Panc1 (cell line): ENCODE results near the gene USP24. TPM values are rescaled to one million over a fixed set of nuclear protein-coding genes. Genes with fewer than 3 reads are reported as not detected.

Experiments used
- ATAC-seq: fragments of 200-7000 bp; cut with Tn5 transposase; 2 replicates; pipeline ENCODE4 v1.9.1; 2020; ENCODE audit warnings: mild to moderate bottlenecking, moderate library complexity
- BruUV-seq: library from RNA; stranded (reverse); fragments of 400-500 nt; replicated peaks from 2 replicates; lab custom pipeline; 2021; lab: Mats Ljungman, UMichigan
- CTCF ChIA-PET: fragments of 300-600 bp; sonication (Branson Sonifier 250); formaldehyde crosslinking; loops from one replicate; lab custom pipeline; 2022; ENCODE audit warnings: antibody characterized with exemption; lab: Charles Lee
- POLR2A ChIA-PET: fragments of 300-600 bp; sonication (Branson Sonifier 250); formaldehyde crosslinking; loops from one replicate; lab custom pipeline; 2022; ENCODE audit warnings: antibody characterized with exemption; lab: Charles Lee
- DNase-seq: peaks from one replicate; pipeline ENCODE4 v3.0.0-alpha.2; 2010; ENCODE audit warnings: low read depth, low spot score
- H3K27ac ChIP-seq: 2 replicates; pipeline ENCODE4 v1.5.1; 2011; ENCODE audit warnings: mild to moderate bottlenecking, low read length, inconsistent platforms
- H3K27me3 ChIP-seq: fragments of 200-500 bp; sonication (Bioruptor generic); 2 replicates; pipeline ENCODE4 v1.6.0; 2014; ENCODE audit warnings: low read length, inconsistent platforms; ENCODE audit not compliant: control insufficient read depth, insufficient read depth
- H3K36me3 ChIP-seq: fragments of 200-500 bp; sonication (Bioruptor generic); 2 replicates; pipeline ENCODE4 v1.5.1; 2014; ENCODE audit warnings: inconsistent platforms, mild to moderate bottlenecking, low read length, moderate library complexity; ENCODE audit not compliant: control insufficient read depth, insufficient read depth
- H3K4me1 ChIP-seq: 2 replicates; pipeline ENCODE4 v1.5.1; 2011; ENCODE audit warnings: inconsistent platforms, mild to moderate bottlenecking, low read length, moderate library complexity; ENCODE audit not compliant: control insufficient read depth, insufficient read depth
- H3K4me3 ChIP-seq, 2 experiments: 2 replicates each; pipeline ENCODE4 v1.5.1; 2011 to 2012; ENCODE audit warnings: low read depth in 2 of 2, low read length in 2 of 2, mild to moderate bottlenecking in 2 of 2, inconsistent platforms in 1 of 2, moderate library complexity in 1 of 2
- H3K9me3 ChIP-seq: fragments of 200-500 bp; sonication (Bioruptor generic); 2 replicates; pipeline ENCODE4 v1.5.1; 2014; ENCODE audit warnings: low read depth, mild to moderate bottlenecking, inconsistent platforms, low read length, moderate library complexity; ENCODE audit not compliant: control insufficient read depth, insufficient read depth
- CTCF ChIP-seq: fragments of 450-650 bp; IDR thresholded peaks from 2 replicates; pipeline ENCODE4 v1.5.1; 2017; ENCODE audit warnings: mild to moderate bottlenecking
- POLR2AphosphoS5 ChIP-seq: IDR thresholded peaks from 2 replicates; pipeline ENCODE4 v1.6.1; 2012; ENCODE audit warnings: mild to moderate bottlenecking, low read depth, low read length, moderate library complexity
- REST ChIP-seq, 2 experiments: IDR thresholded peaks; 2 replicates each; pipeline ENCODE4 v1.6.1; 2011 to 2012; ENCODE audit warnings: low read depth in 2 of 2, control low read depth in 1 of 2, low read length in 1 of 2, mild to moderate bottlenecking in 1 of 2, moderate library complexity in 1 of 2; ENCODE audit not compliant: insufficient read depth in 1 of 2
- SIN3A ChIP-seq: IDR thresholded peaks from 2 replicates; pipeline ENCODE4 v1.6.1; 2012; ENCODE audit warnings: low read depth, mild to moderate bottlenecking, low read length, moderate library complexity, borderline replicate concordance; ENCODE audit not compliant: insufficient read depth
- TCF7L2 ChIP-seq: IDR thresholded peaks from 2 replicates; pipeline ENCODE4 v1.6.1; 2011; ENCODE audit warnings: mild to moderate bottlenecking, low read depth, low read length, inconsistent platforms
- in situ Hi-C: cut with HindIII; loops from 2 replicates; pipeline ENCODE4 v1.10.0; 2016; ENCODE audit warnings: low sequenced_read_pairs, low pct_unique_long_range_greater_than_20kb
- intact Hi-C: fragments of 100-400 bp; cut with micrococcal nuclease; formaldehyde crosslinking; loops from one replicate; pipeline ENCODE4 v1.10.0; 2022; ENCODE audit not compliant: unreplicated experiment
- total RNA-seq: library from RNA; stranded (reverse); gene quantifications from one replicate; pipeline ENCODE4 v1.2.1, GENCODE V29; 2021; ENCODE audit not compliant: unreplicated experiment

The USP24 gene
- total RNA-seq, 1 experiment from 2014 or later = 52.2 TPM

- ChIA-PET CTCF (no interaction called here), POLR2A (no interaction called here)
- Histone ChIP-seq H3K27me3 (no peaks in the 10 kb centered on the region), H3K36me3 (no peaks in the 10 kb centered on the region), H3K27ac (no peak overlapping the region), H3K4me3 (no peak overlapping the region), H3K9me3 (no peaks in the 10 kb centered on the region), H3K4me1 (no peaks in the 10 kb centered on the region)
- BruUV-seq = no TSS peak
- no peak for ATAC-seq
- TF ChIP-seq TCF7L2 (no peak), REST (IDR thresholded peaks at IDR 0.05; ENCODE audit: insufficient read depth in 1 of 2, low read depth in 2 of 2, low read length in 1 of 2) (no peak), CTCF (no peak), POLR2AphosphoS5 (no peak), SIN3A (no peak)
- in situ Hi-C loops (no loop called here), intact Hi-C loops (no loop called here)
- no peak for DNase-seq
Observed at GRCh38 chr1:55246896-55247295, 31.7 kb upstream of the USP24 start.

DNA sequence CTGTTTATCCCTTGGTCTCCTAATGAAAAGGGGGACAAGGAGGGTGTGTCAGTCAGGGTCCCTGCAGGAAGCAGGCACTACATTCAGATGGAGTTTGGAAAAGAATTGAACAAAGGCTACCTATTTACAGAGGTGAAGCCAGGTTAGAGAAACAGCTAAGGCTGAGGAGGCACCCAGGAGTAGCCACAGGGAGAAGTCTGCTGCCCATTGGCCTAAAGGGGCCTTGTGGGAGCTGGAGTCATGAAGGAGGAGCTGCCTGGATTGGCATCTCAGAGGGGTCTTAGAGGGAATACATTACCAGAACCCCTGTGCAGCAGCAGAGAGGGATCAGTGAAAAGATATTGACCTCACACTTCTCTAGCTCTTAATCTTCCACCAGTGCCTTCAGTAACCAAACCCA, 31.2 kb upstream of the USP24 start:
- Histone ChIP-seq H3K4me3 (no peak overlapping the region), H3K27ac (no peak overlapping the region; the same call in 1 of the 2 replicates), H3K36me3 (no peaks in the 10 kb centered on the region), H3K4me1 (no peaks in the 10 kb centered on the region), H3K9me3 (no peaks in the 10 kb centered on the region), H3K27me3 (no peaks in the 10 kb centered on the region)
- DNase-seq (no peak), ATAC-seq (no peak)
- in situ Hi-C loops = no loop called here
- CTCF ChIA-PET = no interaction called here
- POLR2A ChIA-PET = interaction anchor here (0.6 kb wide), 1 partner anchor 125 kb away, joined by 3 read pairs; no protein-coding TSS in a partner anchor
- BruUV-seq = no TSS peak
- intact Hi-C loops = no loop called here
- TF ChIP-seq REST (IDR thresholded peaks at IDR 0.05; ENCODE audit: insufficient read depth in 1 of 2, low read depth in 2 of 2, low read length in 1 of 2) (no peak), SIN3A (no peak), TCF7L2 (no peak), POLR2AphosphoS5 (no peak), CTCF (no peak)
